Kidney (tissue), 14 donors: ENCODE results near the gene VAT1L. TPM values are rescaled to one million over a fixed set of nuclear protein-coding genes. Genes with fewer than 3 reads are reported as not detected.

ENCODE experiments used
- DNase-seq, 5 donors: peaks; one replicate each; pipeline ENCODE4 v3.0.0-alpha.2; 2013 to 2020
- FAIRE-seq: peaks from 2 replicates; lab custom pipeline; 2012; peaks lifted over from hg19 to GRCh38; lab: Jason Lieb, UNC
- H3K27ac ChIP-seq, 2 donors: one replicate each; pipeline ENCODE4 v1.7.0; 2013; ENCODE audit warnings: low read depth in 2 of 2, low read length in 2 of 2, inconsistent platforms in 1 of 2
- H3K27me3 ChIP-seq: one replicate; pipeline ENCODE4 v1.7.1; 2013; ENCODE audit warnings: low read length, inconsistent platforms; ENCODE audit not compliant: control insufficient read depth, insufficient read depth
- H3K36me3 ChIP-seq, 3 donors: one replicate each; pipeline versions ENCODE4 v1.7.0 to v1.7.1; 2013; ENCODE audit warnings: low read length in 3 of 3, control low read depth in 1 of 3, inconsistent platforms in 1 of 3; ENCODE audit not compliant: insufficient read depth in 3 of 3, control insufficient read depth in 2 of 3
- H3K4me1 ChIP-seq, 3 donors: one replicate each; pipeline versions ENCODE4 v1.7.0 to v1.7.1; 2013; ENCODE audit warnings: low read length in 3 of 3, inconsistent platforms in 1 of 3, low read depth in 1 of 3; ENCODE audit not compliant: control insufficient read depth in 2 of 3, insufficient read depth in 2 of 3
- H3K4me3 ChIP-seq, 3 donors: one replicate each; pipeline versions ENCODE4 v1.7.0 to v1.8.1; 2013; ENCODE audit warnings: low read length in 3 of 3, control low read depth in 1 of 3, inconsistent platforms in 1 of 3
- H3K9ac ChIP-seq, 3 donors: one replicate each; pipeline versions ENCODE4 v1.7.0 to v1.7.1; 2013; ENCODE audit warnings: low read length in 3 of 3, control low read depth in 1 of 3, inconsistent platforms in 1 of 3
- H3K9me3 ChIP-seq, 3 donors: one replicate each; pipeline versions ENCODE4 v1.7.0 to v1.7.1; 2013; ENCODE audit warnings: low read length in 3 of 3, control low read depth in 1 of 3, inconsistent platforms in 1 of 3; ENCODE audit not compliant: control insufficient read depth in 2 of 3, insufficient read depth in 1 of 3
- intact Hi-C: fragments of 100-400 bp; cut with DNase I; formaldehyde crosslinking; loops from one replicate; pipeline ENCODE4 v1.11.1; 2022
- polyA plus RNA-seq: library from polyadenylated mRNA; stranded (reverse); fragments of 350-450 nt; fragmentation: Illumina TruSeq; extraction: RNeasy Lipid Tissue Mini Kit (QIAGEN cat#74804); gene quantifications from one replicate; pipeline ENCODE4 v1.2.3, GENCODE V29; 2014; ENCODE audit warnings: low read depth, low replicate concordance; ENCODE audit not compliant: insufficient read depth
- total RNA-seq: library from RNA; stranded (reverse); fragmentation: NEBNext Ultra II Directional; extraction: Animal tissue kit (Norgen Biotek cat#: 25700); gene quantifications from one replicate; pipeline ENCODE4 v1.2.1, GENCODE V29; 2021
- TF ChIP-seq, protein P1 (sequence below): IDR thresholded peaks from 3 replicates; pipeline ENCODE4 v1.5.1; 2012; ENCODE audit warnings: mild to moderate bottlenecking, moderate library complexity, borderline replicate concordance; ENCODE audit not compliant: insufficient read depth; ENCODE audit errors: extremely low read depth
- donor health status: control.
- donor health status: control.
- donor health status: control.
- donor health status: control.
- donor health status: control.
- donor health status: DM: yes; HTN: yes; CAD: no.
- donor health status: Normal renal cell carcinoma (clear cell type).

The VAT1L gene
- total and polyA plus RNA-seq, 2 donors from 2014 or later = 0.85 to 4.5 TPM

- no peaks in the 10 kb centered on the region for H3K36me3 ChIP-seq
- DNase-seq (no peak), FAIRE-seq (no peak)
- H3K27ac ChIP-seq = no peak overlapping the region
- no peak overlapping the region for H3K4me3 ChIP-seq
- H3K27me3 ChIP-seq = no peaks in the 10 kb centered on the region
- no peaks in the 10 kb centered on the region for H3K9me3 ChIP-seq
- H3K9ac ChIP-seq = no peak overlapping the region
- peaks cover 0 to 6% (median 0%) of the 10 kb centered on the region in 3 donors for H3K4me1 ChIP-seq
- intact Hi-C loops = no loop called here
- TF ChIP-seq, protein P1, sequence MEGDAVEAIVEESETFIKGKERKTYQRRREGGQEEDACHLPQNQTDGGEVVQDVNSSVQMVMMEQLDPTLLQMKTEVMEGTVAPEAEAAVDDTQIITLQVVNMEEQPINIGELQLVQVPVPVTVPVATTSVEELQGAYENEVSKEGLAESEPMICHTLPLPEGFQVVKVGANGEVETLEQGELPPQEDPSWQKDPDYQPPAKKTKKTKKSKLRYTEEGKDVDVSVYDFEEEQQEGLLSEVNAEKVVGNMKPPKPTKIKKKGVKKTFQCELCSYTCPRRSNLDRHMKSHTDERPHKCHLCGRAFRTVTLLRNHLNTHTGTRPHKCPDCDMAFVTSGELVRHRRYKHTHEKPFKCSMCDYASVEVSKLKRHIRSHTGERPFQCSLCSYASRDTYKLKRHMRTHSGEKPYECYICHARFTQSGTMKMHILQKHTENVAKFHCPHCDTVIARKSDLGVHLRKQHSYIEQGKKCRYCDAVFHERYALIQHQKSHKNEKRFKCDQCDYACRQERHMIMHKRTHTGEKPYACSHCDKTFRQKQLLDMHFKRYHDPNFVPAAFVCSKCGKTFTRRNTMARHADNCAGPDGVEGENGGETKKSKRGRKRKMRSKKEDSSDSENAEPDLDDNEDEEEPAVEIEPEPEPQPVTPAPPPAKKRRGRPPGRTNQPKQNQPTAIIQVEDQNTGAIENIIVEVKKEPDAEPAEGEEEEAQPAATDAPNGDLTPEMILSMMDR = no peak
These were observed 21.2 kb upstream of the VAT1L start for GRCh38 chr16:77767211-77767610.

DNA sequence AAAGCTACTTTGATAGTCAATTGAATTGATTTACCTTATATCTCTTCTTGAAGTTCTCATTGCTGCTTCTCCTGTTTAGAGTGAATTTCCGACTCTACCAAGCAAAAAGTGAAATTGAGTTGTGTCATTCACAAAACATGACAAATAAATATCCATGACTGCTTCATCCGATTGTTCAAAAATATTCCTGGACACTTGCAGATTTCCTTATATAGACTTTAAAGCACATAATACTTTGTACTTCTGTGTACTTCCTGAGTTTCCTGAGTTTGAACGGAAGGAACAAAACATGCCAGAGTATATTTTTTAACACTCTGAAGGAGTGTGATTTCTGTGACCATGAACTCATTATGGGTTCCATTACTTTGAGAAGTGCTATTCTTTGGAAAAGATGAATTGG, 20.5 kb upstream of the VAT1L start:
- Histone ChIP-seq H3K27me3 (no peaks in the 10 kb centered on the region), H3K27ac (no peak overlapping the region), H3K4me3 (no peak overlapping the region), H3K9me3 (no peaks in the 10 kb centered on the region), H3K4me1 (peaks cover 0 to 6% (median 0%) of the 10 kb centered on the region in 3 donors), H3K36me3 (no peaks in the 10 kb centered on the region), H3K9ac (no peak overlapping the region)
- FAIRE-seq (no peak), DNase-seq (no peak)
- intact Hi-C loops = no loop called here
- TF ChIP-seq, protein P1 = no peak

DNA sequence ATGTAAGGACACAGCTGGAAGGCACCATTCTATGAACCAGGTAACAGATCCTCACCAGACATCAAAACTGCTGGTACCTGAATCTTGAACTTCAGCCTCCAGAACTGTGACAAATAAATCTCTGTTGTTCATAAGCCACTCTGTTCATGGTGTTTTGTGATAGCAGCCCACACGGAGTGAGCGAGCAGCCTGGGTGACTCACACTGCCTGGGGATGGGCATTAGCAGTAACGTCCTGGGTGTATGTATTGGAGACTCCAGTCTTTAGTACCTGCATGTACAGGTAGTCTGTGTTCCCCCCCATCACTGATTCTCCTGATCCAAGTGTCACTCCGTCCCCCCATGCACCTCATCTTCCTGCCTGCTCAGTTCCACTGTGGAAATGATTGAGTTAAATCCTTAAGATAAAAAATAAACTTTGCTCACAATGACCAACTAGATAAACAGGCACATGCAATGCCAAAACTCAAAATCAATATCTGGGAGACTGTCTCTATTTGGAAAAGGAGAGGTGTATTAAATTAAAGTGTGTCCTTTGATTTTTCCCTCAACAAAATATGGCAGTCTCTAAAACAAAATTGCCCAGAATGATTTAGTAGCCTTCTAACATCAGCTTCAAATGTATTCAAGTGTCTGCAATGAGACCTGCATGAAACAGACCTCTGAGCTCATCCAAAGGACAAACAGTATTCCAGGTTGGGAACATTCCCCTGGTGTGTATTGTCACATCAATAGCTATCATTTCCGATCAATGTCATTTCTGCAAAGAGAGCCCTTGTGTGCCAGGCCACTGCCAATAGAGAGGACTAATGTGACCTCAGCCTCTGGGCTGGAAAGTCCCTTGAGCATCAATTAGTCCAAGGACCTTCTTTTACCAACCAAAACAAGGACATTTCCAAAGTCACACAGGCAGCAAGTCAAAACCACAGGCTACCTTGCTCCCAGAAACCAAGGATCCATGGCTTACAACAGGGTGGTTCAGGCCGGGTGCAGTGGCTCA, 12.2 kb upstream of the VAT1L start:
- DNase-seq (no peak), FAIRE-seq (no peak)
- H3K36me3 ChIP-seq = no peaks in the 10 kb centered on the region

More for the DNA sequence above, 12.2 kb upstream of the VAT1L start:
- Histone ChIP-seq H3K27me3 (no peaks in the 10 kb centered on the region), H3K4me1 (no peaks in the 10 kb centered on the region), H3K27ac (no peak overlapping the region), H3K9ac (no peak overlapping the region), H3K4me3 (no peak overlapping the region), H3K9me3 (no peaks in the 10 kb centered on the region)
- intact Hi-C loops = no loop called here
- TF ChIP-seq, protein P1 = no peak
